ENCODE measurements around the gene THAP7. TPM values are rescaled to one million over a fixed set of nuclear protein-coding genes. Genes with fewer than 3 reads are reported as not detected.

THAP7 gene
- total and polyA plus RNA-seq, 9 of the 15 experiments (the other 6 are each of a cell fraction or from before 2014, with no cell fraction given), result 7.9 to 263 (median 84.1) TPM

GRCh38 chr22:21013657-21014201, 11.8 kb upstream of the THAP7 start (continued):
- TF ChIP-seq ZNF586 (CRISPR knock-in tag; conservative IDR thresholded peaks at IDR 0.05), result 0 out of 2 replicates have a peak, but pooled peaks have one; percentile 57
- TF ChIP-seq RHOXF2B (CRISPR knock-in tag; conservative IDR thresholded peaks at IDR 0.05), result no peak
- TF ChIP-seq ZNF41 (CRISPR knock-in tag; conservative IDR thresholded peaks at IDR 0.05), result peak; percentile 29; the same call in 1 of the 2 replicates
- peak; percentile 69 for TF ChIP-seq DMBX1 (CRISPR knock-in tag; IDR thresholded peaks at IDR 0.05; ENCODE audit: borderline replicate concordance)
- peak in 1 of 3 experiments; percentile 50; a peak in 1 of 6 replicates for TF ChIP-seq ZBTB11 (CRISPR knock-in tag; IDR thresholded peaks at IDR 0.05)
- no peak for TF ChIP-seq GABPB1 (CRISPR knock-in tag; IDR thresholded peaks at IDR 0.05)
- no peak for TF ChIP-seq EP400 (IDR thresholded peaks at IDR 0.05)
- TF ChIP-seq CBX2 (IDR thresholded peaks at IDR 0.05; ENCODE audit: insufficient read depth, low read length, poor library complexity, severe bottlenecking), result no peak
- TF ChIP-seq TSC22D4 (tag; IDR thresholded peaks at IDR 0.05), result no peak
- TF ChIP-seq ZNF311 (CRISPR knock-in tag; IDR thresholded peaks at IDR 0.05), result no peak
- TF ChIP-seq ZNF133 (CRISPR knock-in tag; IDR thresholded peaks at IDR 0.05), result peak; percentile 89; the same call in 1 of the 2 replicates
- TF ChIP-seq HCFC1 (IDR thresholded peaks at IDR 0.05; ENCODE audit: low read depth, low read length), result no peak
- TF ChIP-seq TFE3 (CRISPR knock-in tag; IDR thresholded peaks at IDR 0.05), result peak; percentile 41
- TF ChIP-seq HIVEP1 (CRISPR knock-in tag; IDR thresholded peaks at IDR 0.05), result peak; percentile 88
- peak; percentile 70; the same call in 1 of the 2 replicates for TF ChIP-seq ATF4 (CRISPR knock-in tag; IDR thresholded peaks at IDR 0.05)
- peak; percentile 96 for TF ChIP-seq CHCHD3 (CRISPR knock-in tag; IDR thresholded peaks at IDR 0.05)
- TF ChIP-seq XRCC5 (IDR thresholded peaks at IDR 0.05; ENCODE audit: low read depth, low read length), result no peak
- TF ChIP-seq AFF4 (CRISPR knock-in tag; IDR thresholded peaks at IDR 0.05), result no peak
- TF ChIP-seq SREBF1 (IDR thresholded peaks at IDR 0.05; ENCODE audit: borderline replicate concordance, low read depth, low read length), result no peak
